ENCODE results near the gene FNDC1.

The FNDC1 gene

GRCh38 chr6:159163901-159164370 lies 5.3 kb upstream of the FNDC1 start:
- no peak for DNase-seq

- no peak for DNase-seq
Observed at GRCh38 chr6:159168536-159169192, 536 bp upstream of the FNDC1 start.

GRCh38 chr6:159169557-159170332 lies 545 bp downstream of the FNDC1 start:
- DNase-seq = no peak

- DNase-seq = no peak
Observed at GRCh38 chr6:159170333-159170672, 1.1 kb downstream of the FNDC1 start.

GRCh38 chr6:159170999-159171712 lies 2.0 kb downstream of the FNDC1 start:
- no peak for DNase-seq

GRCh38 chr6:159172091-159172491 lies 2.9 kb downstream of the FNDC1 start:
- no peak for DNase-seq

- peak; percentile 51 for DNase-seq
Observed at GRCh38 chr6:159174263-159174969, 5.2 kb downstream of the FNDC1 start.

- no peak for DNase-seq
Observed at GRCh38 chr6:159176913-159177312, 7.7 kb downstream of the FNDC1 start.

- no peak for DNase-seq
Observed at GRCh38 chr6:159178847-159179246, 9.6 kb downstream of the FNDC1 start.

GRCh38 chr6:159180001-159180400 lies 10.8 kb downstream of the FNDC1 start:
- DNase-seq = no peak

GRCh38 chr6:159181914-159182313 lies 12.7 kb downstream of the FNDC1 start:
- DNase-seq = no peak

GRCh38 chr6:159184559-159184958 lies 15.4 kb downstream of the FNDC1 start:
- no peak for DNase-seq

GRCh38 chr6:159190460-159190859 lies 21.3 kb downstream of the FNDC1 start:
- no peak for DNase-seq

GRCh38 chr6:159193923-159194322 lies 24.7 kb downstream of the FNDC1 start:
- DNase-seq = no peak

- DNase-seq = no peak
Observed at GRCh38 chr6:159194421-159194820, 25.2 kb downstream of the FNDC1 start.

- DNase-seq = no peak
Observed at GRCh38 chr6:159196430-159196975, 27.3 kb downstream of the FNDC1 start.

GRCh38 chr6:159197251-159197650 lies 28.1 kb downstream of the FNDC1 start:
- no peak for DNase-seq

GRCh38 chr6:159201336-159201735 lies 32.1 kb downstream of the FNDC1 start:
- no peak for DNase-seq

GRCh38 chr6:159203304-159204005 lies 34.3 kb downstream of the FNDC1 start:
- DNase-seq = no peak

GRCh38 chr6:159204605-159205004 lies 35.4 kb downstream of the FNDC1 start:
- no peak for DNase-seq

- DNase-seq = no peak
Observed at GRCh38 chr6:159212028-159212427, 42.8 kb downstream of the FNDC1 start.
